GM12874 (cell line): ENCODE results near the gene GCN1.

Source experiments
- CTCF ChIP-seq: IDR thresholded peaks from 2 replicates; pipeline ENCODE4 v1.5.1; 2011; ENCODE audit warnings: low read depth, mild to moderate bottlenecking, control low read depth, low read length, moderate library complexity; ENCODE audit not compliant: insufficient read depth

GCN1 gene

GRCh38 chr12:120131116-120131515, 63.4 kb downstream of the GCN1 start:
- TF ChIP-seq CTCF: no peak

GRCh38 chr12:120130011-120130410, 64.5 kb downstream of the GCN1 start:
- TF ChIP-seq CTCF: no peak

DNA sequence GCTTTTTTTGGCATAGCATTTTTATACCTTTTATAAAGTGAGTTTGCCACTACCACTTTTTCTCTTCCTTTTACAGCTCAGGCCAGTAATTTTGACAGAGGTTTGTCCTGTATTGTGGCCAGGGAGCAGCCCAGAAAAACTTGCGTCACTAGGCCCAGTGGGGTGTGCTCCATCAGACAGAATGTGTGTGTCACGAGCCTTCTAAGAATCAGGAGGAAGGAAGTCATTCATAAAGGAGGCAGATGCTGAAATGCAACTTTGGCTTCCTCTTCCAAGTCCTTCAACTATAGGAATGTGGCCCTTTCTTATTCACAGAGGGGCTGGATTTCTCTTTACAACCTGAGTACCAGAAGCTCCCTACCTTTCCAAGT, 67.9 kb downstream of the GCN1 start:
- no peak for TF ChIP-seq CTCF

DNA sequence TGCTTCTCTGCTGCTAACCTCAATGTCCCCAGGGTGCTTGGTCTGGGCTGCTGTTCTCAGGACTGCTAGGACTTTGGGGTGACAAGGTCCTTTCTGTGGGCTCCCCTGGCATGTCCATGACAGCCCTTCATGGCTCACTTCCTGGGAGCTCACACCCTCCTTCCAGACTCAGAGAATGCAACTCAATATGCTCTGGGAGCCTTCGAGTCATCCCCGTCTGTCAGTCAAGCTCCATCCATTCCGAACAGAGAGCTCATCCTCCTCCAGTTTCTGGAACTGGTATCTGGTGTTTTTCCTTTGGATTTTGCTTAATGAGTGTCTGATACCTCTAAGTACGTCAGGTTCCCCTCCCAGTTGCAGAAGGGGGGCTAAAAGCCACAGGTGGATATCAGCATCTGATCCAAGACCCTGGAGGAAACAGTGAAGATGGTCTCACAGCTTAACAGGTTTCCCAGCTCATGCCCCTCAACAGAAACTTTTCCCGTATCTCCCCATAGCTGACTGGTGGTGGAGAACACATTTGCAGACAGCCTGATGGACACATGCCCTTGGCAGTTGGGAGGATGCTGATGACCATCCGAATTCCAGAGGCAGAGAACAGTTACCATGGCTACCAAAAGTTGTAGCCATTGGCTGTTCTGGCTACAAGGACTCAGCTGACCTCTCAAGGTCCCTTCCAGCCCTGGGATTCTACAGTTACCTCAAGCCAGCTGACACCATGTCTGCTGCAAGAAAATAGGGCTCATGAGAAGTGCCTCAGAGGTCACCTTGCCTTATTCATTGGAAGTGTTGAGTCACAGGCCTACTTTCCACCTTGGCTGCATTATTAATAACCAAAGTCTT, 68.5 kb downstream of the GCN1 start:
- TF ChIP-seq CTCF: no peak

DNA sequence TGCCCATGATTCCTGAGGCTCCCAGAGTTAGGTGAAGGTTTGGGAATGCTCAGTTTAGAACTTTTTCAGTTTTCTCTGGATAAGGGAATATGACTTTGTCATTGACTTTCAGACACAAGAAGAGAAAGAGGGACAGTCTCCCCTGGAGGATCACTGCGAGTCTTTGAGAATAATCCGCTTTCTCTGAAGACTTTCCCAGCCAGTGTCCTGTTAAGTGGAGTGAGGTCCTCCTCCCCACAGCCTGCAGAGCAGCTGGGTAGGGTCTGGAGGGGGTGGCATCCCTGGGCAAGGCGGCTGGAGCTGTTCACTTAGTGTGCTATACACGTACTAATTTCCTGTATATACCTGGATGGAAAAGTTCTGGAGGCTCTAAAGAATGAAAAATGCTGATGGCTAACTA, 69.5 kb downstream of the GCN1 start:
- TF ChIP-seq CTCF: no peak

DNA sequence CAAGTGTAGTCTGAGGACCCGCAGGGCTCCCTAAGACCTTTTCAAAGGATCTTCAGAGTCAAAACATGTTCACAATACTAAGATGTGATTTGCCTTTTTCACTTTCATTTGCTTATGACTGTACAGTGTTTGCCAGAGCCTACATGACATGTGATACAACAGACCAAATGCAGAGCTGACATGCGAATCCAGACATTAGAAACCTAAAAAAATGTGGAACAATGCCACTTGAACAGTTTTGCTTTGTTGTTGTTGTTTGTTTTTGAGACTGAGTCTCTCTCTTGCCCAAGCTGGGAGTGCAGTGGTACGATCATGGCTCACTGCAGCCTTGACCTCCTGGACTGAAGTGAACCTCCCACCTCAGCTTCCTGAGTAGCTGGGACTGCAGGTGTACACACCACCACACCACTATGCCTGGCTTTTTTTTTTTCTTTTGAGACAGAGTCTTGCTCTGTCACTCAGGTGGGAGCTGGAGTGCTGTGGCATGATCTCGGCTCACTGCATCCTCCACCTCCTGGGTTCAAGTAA, 72.7 kb downstream of the GCN1 start:
- no peak for TF ChIP-seq CTCF

DNA sequence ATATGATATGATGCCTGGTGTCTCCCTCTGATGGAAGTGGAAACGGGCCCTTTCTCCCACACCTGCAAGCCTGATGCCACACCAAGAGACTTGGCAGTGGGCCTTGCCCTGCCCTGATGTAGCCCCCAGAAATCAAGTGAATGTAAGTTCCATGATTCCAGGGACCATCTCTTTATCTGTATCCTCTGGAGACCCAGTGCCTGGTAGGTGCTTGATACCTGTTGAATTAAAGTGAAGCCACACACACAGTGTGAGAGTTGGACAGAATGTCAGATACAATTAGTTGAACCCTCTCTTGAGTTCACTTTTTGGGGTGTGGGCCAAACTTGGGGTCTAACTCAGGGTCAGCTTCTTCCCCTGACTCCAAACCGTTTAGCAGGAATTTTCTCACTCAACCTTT, 73.2 kb downstream of the GCN1 start:
- no peak for TF ChIP-seq CTCF
